HAP-1 (cell line): ENCODE measurements around the gene LRR1.
"Not testable (repeated sequence)": the region's sequence is repeated elsewhere in the genome, so short reads cannot be mapped to it uniquely, and the experiment has no call there.

Source experiments
- DNase-seq, 2 experiments: peaks; one replicate each; pipeline ENCODE4 v3.0.0-alpha.2; 2016 to 2020; ENCODE audit warnings: low spot score in 2 of 2
- H3K27me3 ChIP-seq: fragments of 250-450 bp; sonication (Bioruptor Pico); 2 replicates; pipeline ENCODE4 v1.5.1; 2020; ENCODE audit warnings: low read depth, mild to moderate bottlenecking, moderate library complexity
- H3K36me3 ChIP-seq: fragments of 250-450 bp; sonication (Bioruptor Pico); replicated peaks from 2 replicates; pipeline ENCODE4 v1.5.1; 2020; ENCODE audit warnings: mild to moderate bottlenecking
- H3K4me1 ChIP-seq: fragments of 250-450 bp; sonication (Bioruptor Pico); 2 replicates; pipeline ENCODE4 v1.5.1; 2020; ENCODE audit warnings: mild to moderate bottlenecking
- H3K4me3 ChIP-seq: fragments of 250-450 bp; sonication (Bioruptor Pico); 2 replicates; pipeline ENCODE4 v1.5.1; 2020; ENCODE audit warnings: mild to moderate bottlenecking, moderate library complexity
- H3K9me3 ChIP-seq: fragments of 250-450 bp; sonication (Bioruptor Pico); 2 replicates; pipeline ENCODE4 v1.5.1; 2020; ENCODE audit warnings: mild to moderate bottlenecking, moderate library complexity
- in situ Hi-C: fragments of 300-500 bp; cut with MboI; formaldehyde crosslinking; loops from 3 replicates; pipeline ENCODE4 v1.14.3; 2020; ENCODE audit warnings: low sequenced_read_pairs, inconsistent platforms, mixed read lengths

Gene LRR1

GRCh38 chr14:49633640-49634546 lies 35.2 kb downstream of the LRR1 start:
- H3K4me3 ChIP-seq: peak overlapping the region; percentile 88
- peaks cover 26% of the 10 kb centered on the region for H3K36me3 ChIP-seq
- no peaks in the 10 kb centered on the region for H3K27me3 ChIP-seq
- peaks cover 23% of the 10 kb centered on the region for H3K4me1 ChIP-seq
- no peaks in the 10 kb centered on the region for H3K9me3 ChIP-seq
- in situ Hi-C loops: loop anchor here (10.0 kb wide), 1 partner anchor 471 kb away; no protein-coding TSS in a partner anchor
- DNase-seq: peak; percentile 91 to 95

- peak; percentile 64 to 82 for DNase-seq
- H3K4me1 ChIP-seq: peaks cover 23% of the 10 kb centered on the region
- in situ Hi-C loops: loop anchor here (5.0 to 10.0 kb wide), 2 partner anchors 133 to 470 kb away; partner anchors contain the start of gene KLHDC2
These were observed 36.0 kb downstream of the LRR1 start, which contains the start of gene DNAAF2 for GRCh38 chr14:49634547-49635334. DNAAF2 (minus strand) TSS chr14:49635244; CDS start chr14:49635149, 95 bp downstream.

DNA sequence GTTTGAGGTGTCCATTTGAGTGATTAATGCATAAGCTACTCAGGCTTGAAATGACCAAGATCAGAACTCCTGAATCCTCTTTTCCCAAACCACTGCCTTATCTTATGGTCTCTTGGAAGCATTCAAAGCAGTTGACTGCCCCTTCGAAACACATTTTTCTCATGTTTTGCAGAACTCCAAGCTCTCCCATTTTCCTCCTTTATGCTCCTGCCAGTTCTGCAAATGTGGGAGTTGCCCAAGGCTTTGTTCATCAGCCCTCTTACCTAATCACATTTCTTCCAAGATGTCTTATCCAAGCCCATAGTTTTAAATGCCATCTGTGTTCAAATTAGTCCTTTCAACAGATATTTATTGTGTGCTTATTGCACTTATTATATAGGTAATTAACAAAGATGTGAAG lies 38.1 kb downstream of the LRR1 start:
- H3K27me3 ChIP-seq: no peaks in the 10 kb centered on the region
- DNase-seq: no peak
- H3K4me1 ChIP-seq: peaks cover 18% of the 10 kb centered on the region
- in situ Hi-C loops: loop anchor here (5.0 to 10.0 kb wide), 2 partner anchors 130 to 468 kb away; partner anchors contain the start of gene KLHDC2
- H3K36me3 ChIP-seq: peaks cover 18% of the 10 kb centered on the region
- H3K4me3 ChIP-seq: no peak overlapping the region
- H3K9me3 ChIP-seq: no peaks in the 10 kb centered on the region

More at GRCh38 chr14:49634547-49635334, 36.0 kb downstream of the LRR1 start, which contains the start of gene DNAAF2:
- peaks cover 26% of the 10 kb centered on the region for H3K36me3 ChIP-seq
- no peaks in the 10 kb centered on the region for H3K9me3 ChIP-seq
- peak within 1 kb of the TSS; percentile 88 for H3K4me3 ChIP-seq
- no peaks in the 10 kb centered on the region for H3K27me3 ChIP-seq

DNA sequence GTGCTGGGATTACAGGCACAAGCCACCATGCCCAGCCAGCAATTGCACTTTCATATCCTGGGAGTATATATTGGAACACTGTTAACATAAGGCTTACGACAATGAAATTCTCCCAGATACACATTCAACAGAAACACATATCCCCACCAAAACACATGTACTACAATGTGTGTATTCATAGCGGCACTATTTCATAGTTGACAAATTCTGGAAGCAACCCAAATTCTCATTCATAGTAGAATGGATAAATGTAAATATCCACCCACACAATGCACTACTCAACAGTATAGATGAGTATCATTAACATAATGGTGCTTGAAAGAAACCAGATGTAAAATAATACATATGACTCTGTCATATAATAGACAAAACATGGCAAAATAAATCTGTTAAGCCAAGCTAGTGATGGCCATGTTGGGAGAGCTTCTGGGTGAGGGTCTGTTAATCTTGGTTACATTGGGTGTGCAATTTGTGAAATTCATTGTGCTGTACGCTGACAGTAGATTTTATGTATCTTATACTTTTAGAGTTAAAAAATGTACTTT lies 38.9 kb downstream of the LRR1 start:
- no peaks in the 10 kb centered on the region for H3K9me3 ChIP-seq
- no peak overlapping the region for H3K4me3 ChIP-seq
- peaks cover 18% of the 10 kb centered on the region for H3K4me1 ChIP-seq
- peaks cover 22% of the 10 kb centered on the region for H3K36me3 ChIP-seq
- no peak for DNase-seq
- in situ Hi-C loops: loop anchor here (5.0 to 10.0 kb wide), 2 partner anchors 130 to 467 kb away; partner anchors contain the start of gene KLHDC2
- no peaks in the 10 kb centered on the region for H3K27me3 ChIP-seq

DNA sequence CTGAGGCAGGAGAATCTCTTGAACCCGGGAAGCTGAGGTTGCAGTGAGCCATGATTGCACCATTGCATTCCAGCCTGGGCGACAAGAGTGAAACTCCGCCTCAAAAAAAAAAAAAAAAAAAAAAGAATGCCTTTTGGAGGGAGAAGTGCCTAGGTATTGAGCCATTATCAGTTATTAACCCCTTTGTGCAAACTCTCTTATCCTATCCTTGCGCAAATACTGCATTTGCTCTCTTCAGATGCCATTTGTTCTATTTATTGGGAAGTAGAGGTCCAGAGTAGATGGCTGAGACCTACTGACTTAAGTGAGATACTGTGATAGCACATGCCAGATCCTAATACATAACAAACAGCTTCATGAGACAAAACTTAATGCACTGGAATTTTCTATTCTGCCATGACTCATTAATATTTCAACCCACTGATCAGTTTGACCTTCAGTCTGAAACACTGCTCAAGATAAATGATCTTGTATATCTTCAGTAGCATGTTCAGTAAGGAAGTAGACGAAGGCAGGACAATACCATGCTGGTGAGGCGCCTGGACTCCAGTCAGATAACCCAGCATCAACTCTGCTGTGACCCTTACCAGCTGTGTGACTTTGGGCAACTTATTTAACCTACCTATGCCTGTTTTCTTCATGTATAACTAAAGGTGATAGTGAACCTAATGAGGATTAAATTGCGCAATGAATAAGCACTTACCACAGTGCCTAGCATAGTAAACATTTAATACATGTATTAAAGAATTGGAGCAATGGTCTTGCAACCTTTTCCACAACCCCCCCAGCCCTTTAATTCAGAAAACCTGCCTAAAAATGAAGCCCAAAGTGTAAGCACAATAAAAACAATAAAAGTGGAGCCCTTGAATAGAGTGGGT lies 42.0 kb downstream of the LRR1 start:
- no peaks in the 10 kb centered on the region for H3K9me3 ChIP-seq
- peaks cover 18% of the 10 kb centered on the region for H3K36me3 ChIP-seq
- H3K4me3 ChIP-seq: no peak overlapping the region
- H3K4me1 ChIP-seq: peaks cover 18% of the 10 kb centered on the region
- in situ Hi-C loops: no loop called here
- DNase-seq: no peak
- H3K27me3 ChIP-seq: no peaks in the 10 kb centered on the region

DNA sequence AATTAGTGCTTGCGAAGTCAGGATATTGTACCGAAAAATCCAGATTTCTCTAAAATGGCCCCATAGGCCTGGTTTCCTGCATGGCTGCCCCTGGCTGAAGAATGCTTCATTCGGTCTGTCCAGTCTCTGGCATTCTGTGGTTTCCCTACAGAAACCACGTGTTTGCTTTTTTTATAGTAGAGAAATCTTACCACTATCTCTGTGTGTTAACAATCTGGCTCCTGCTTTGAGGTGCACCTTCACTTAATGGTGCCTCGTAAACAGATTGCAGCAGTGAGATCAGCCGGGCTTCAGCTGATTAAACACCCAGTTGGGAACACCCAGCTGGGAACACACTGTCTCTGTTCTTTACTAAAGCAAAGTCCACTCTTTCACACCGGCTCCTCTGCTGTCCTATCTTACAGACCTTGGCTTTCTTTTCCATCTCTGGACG lies 43.0 kb downstream of the LRR1 start:
- no peaks in the 10 kb centered on the region for H3K27me3 ChIP-seq
- H3K4me1 ChIP-seq: peaks cover 12% of the 10 kb centered on the region
- H3K4me3 ChIP-seq: no peak overlapping the region
- H3K9me3 ChIP-seq: no peaks in the 10 kb centered on the region
- in situ Hi-C loops: no loop called here
- peaks cover 15% of the 10 kb centered on the region for H3K36me3 ChIP-seq
- no peak for DNase-seq

- H3K9me3 ChIP-seq: no peaks in the 10 kb centered on the region
- DNase-seq: no peak
- no peak overlapping the region for H3K4me3 ChIP-seq
- in situ Hi-C loops: no loop called here
- H3K27me3 ChIP-seq: no peaks in the 10 kb centered on the region
- peaks cover 10% of the 10 kb centered on the region for H3K4me1 ChIP-seq
- H3K36me3 ChIP-seq: peaks cover 15% of the 10 kb centered on the region
These were observed 43.4 kb downstream of the LRR1 start for GRCh38 chr14:49642163-49642562.

- Histone ChIP-seq H3K36me3 (peaks cover 43% of the 10 kb centered on the region), H3K4me1 (no peaks in the 10 kb centered on the region), H3K4me3 (no peak overlapping the region), H3K27me3 (no peaks in the 10 kb centered on the region), H3K9me3 (no peaks in the 10 kb centered on the region)
- no peak for DNase-seq
- in situ Hi-C loops: no loop called here
These were observed 54.8 kb downstream of the LRR1 start for GRCh38 chr14:49653508-49653907.

- Histone ChIP-seq H3K4me1 (no peaks in the 10 kb centered on the region), H3K9me3 (no peaks in the 10 kb centered on the region), H3K4me3 (no peak overlapping the region), H3K27me3 (no peaks in the 10 kb centered on the region), H3K36me3 (peaks cover 38% of the 10 kb centered on the region)
- no peak for DNase-seq
- in situ Hi-C loops: no loop called here
These were observed 55.8 kb downstream of the LRR1 start for GRCh38 chr14:49654511-49654910.

GRCh38 chr14:49657500-49657899 lies 58.8 kb downstream of the LRR1 start:
- H3K27me3 ChIP-seq, H3K9me3 ChIP-seq, DNase-seq, H3K4me1 ChIP-seq, H3K4me3 ChIP-seq, in situ Hi-C loops: not testable (repeated sequence)
- peaks cover 29% of the 10 kb centered on the region for H3K36me3 ChIP-seq

GRCh38 chr14:49659526-49660455 lies 61.1 kb downstream of the LRR1 start:
- H3K27me3 ChIP-seq: no peaks in the 10 kb centered on the region
- no peaks in the 10 kb centered on the region for H3K4me1 ChIP-seq
- peaks cover 17% of the 10 kb centered on the region for H3K36me3 ChIP-seq
- no peak overlapping the region for H3K4me3 ChIP-seq
- in situ Hi-C loops: no loop called here
- H3K9me3 ChIP-seq: no peaks in the 10 kb centered on the region
- no peak for DNase-seq
